IMR-90 (cell line): ENCODE results near the gene LDLRAD4. TPM values are rescaled to one million over a fixed set of nuclear protein-coding genes. Genes with fewer than 3 reads are reported as not detected.

Experiments
- ATAC-seq: fragments of 200-7000 bp; cut with Tn5 transposase; 2 replicates; pipeline ENCODE4 v1.9.1; 2020; ENCODE audit warnings: low read depth, mild to moderate bottlenecking, moderate library complexity
- BruUV-seq: library from RNA; stranded (reverse); fragments of 400-500 nt; replicated peaks from 2 replicates; lab custom pipeline; 2021; lab: Mats Ljungman, UMichigan
- CTCF ChIA-PET: fragments of 300-600 bp; formaldehyde crosslinking; extraction: SDS; loops from one replicate; lab custom pipeline; 2021; ENCODE audit warnings: antibody characterized with exemption; lab: Yijun Ruan, JAX
- POLR2A ChIA-PET: fragments of 300-600 bp; sonication (Branson Sonifier 250); formaldehyde crosslinking; loops from one replicate; lab custom pipeline; 2022; ENCODE audit warnings: antibody characterized with exemption; ENCODE audit not compliant: unreplicated experiment; lab: Charles Lee
- DNase-seq: peaks from one replicate; pipeline ENCODE4 v3.0.0; 2013
- H2AFZ ChIP-seq: replicated peaks from 2 replicates; pipeline ENCODE3; 2013; ENCODE audit warnings: low read length, mild to moderate bottlenecking; ENCODE audit not compliant: poor library complexity
- H2AK5ac ChIP-seq: 2 replicates; pipeline ENCODE4 v1.6.1; 2013; ENCODE audit warnings: low read depth, low read length, inconsistent platforms
- H2AK9ac ChIP-seq: replicated peaks from 2 replicates; pipeline ENCODE3; 2013; ENCODE audit warnings: mild to moderate bottlenecking, low read depth, low read length, moderate library complexity; ENCODE audit not compliant: poor library complexity
- H2BK120ac ChIP-seq: 2 replicates; pipeline ENCODE4 v1.6.1; 2013; ENCODE audit warnings: low read depth, low read length, inconsistent platforms
- H2BK15ac ChIP-seq: 3 replicates; pipeline ENCODE4 v1.6.1; 2013; ENCODE audit warnings: low read depth, low read length, inconsistent platforms
- H2BK20ac ChIP-seq: 2 replicates; pipeline ENCODE4 v1.6.1; 2013; ENCODE audit warnings: low read depth, mild to moderate bottlenecking, inconsistent platforms, low read length, moderate library complexity
- H2BK5ac ChIP-seq: 2 replicates; pipeline ENCODE4 v1.6.1; 2013; ENCODE audit warnings: mild to moderate bottlenecking, low read depth, low read length, inconsistent platforms; ENCODE audit not compliant: poor library complexity, severe bottlenecking
- H3K14ac ChIP-seq: replicated peaks from 2 replicates; pipeline ENCODE4 v1.6.1; 2013; ENCODE audit warnings: low read depth, low read length, inconsistent platforms
- H3K18ac ChIP-seq: 2 replicates; pipeline ENCODE4 v1.6.1; 2013; ENCODE audit warnings: low read depth, low read length, control low read depth
- H3K23ac ChIP-seq: 2 replicates; pipeline ENCODE4 v1.6.1; 2013; ENCODE audit warnings: low read depth, low read length, inconsistent platforms
- H3K27ac ChIP-seq: 2 replicates; pipeline ENCODE4 v1.5.1; 2013; ENCODE audit warnings: mild to moderate bottlenecking, control low read depth, low read length; ENCODE audit not compliant: insufficient read depth
- H3K27me3 ChIP-seq: 2 replicates; pipeline ENCODE4 v1.6.1; 2013; ENCODE audit warnings: low read length; ENCODE audit not compliant: control insufficient read depth, insufficient read depth
- H3K36me3 ChIP-seq: 2 replicates; pipeline ENCODE4 v1.6.1; 2013; ENCODE audit warnings: low read length, mixed read lengths; ENCODE audit not compliant: control insufficient read depth, insufficient read depth
- H3K4ac ChIP-seq: 2 replicates; pipeline ENCODE4 v1.6.1; 2013; ENCODE audit warnings: low read depth, low read length, inconsistent platforms
- H3K4me1 ChIP-seq: 2 replicates; pipeline ENCODE4 v1.6.1; 2013; ENCODE audit warnings: low read length, mixed read lengths; ENCODE audit not compliant: control insufficient read depth, insufficient read depth
- H3K4me2 ChIP-seq: 2 replicates; pipeline ENCODE4 v1.6.1; 2013; ENCODE audit warnings: low read depth, mild to moderate bottlenecking, control low read depth, low read length, moderate library complexity
- H3K4me3 ChIP-seq: 2 replicates; pipeline ENCODE4 v1.5.1; 2013; ENCODE audit warnings: low read depth, mild to moderate bottlenecking, control low read depth, low read length, moderate library complexity; ENCODE audit not compliant: insufficient read depth
- H3K56ac ChIP-seq: 2 replicates; pipeline ENCODE4 v1.6.1; 2013; ENCODE audit warnings: low read length, inconsistent platforms; ENCODE audit not compliant: insufficient read depth; ENCODE audit errors: extremely low read depth
- H3K79me1 ChIP-seq, 2 experiments: 2 replicates each; pipeline ENCODE4 v1.6.1; 2013; ENCODE audit warnings: low read length in 2 of 2, inconsistent platforms in 1 of 2, low read depth in 1 of 2
- H3K9ac ChIP-seq: 2 replicates; pipeline ENCODE4 v1.6.1; 2013; ENCODE audit warnings: low read depth, low read length, control low read depth
- H3K9me1 ChIP-seq: 2 replicates; pipeline ENCODE4 v1.6.1; 2013; ENCODE audit warnings: low read length, inconsistent platforms; ENCODE audit not compliant: insufficient read depth
- H3K9me3 ChIP-seq: 2 replicates; pipeline ENCODE4 v1.6.1; 2013; ENCODE audit warnings: low read length; ENCODE audit not compliant: control insufficient read depth, insufficient read depth
- H4K20me1 ChIP-seq: 2 replicates; pipeline ENCODE4 v1.6.1; 2013; ENCODE audit warnings: low read length, inconsistent platforms; ENCODE audit not compliant: insufficient read depth
- H4K5ac ChIP-seq: 2 replicates; pipeline ENCODE4 v1.6.1; 2013; ENCODE audit warnings: mild to moderate bottlenecking, low read depth, low read length, control low read depth
- H4K8ac ChIP-seq, 2 experiments: 2 replicates each; pipeline ENCODE4 v1.6.1; 2013; ENCODE audit warnings: low read depth in 2 of 2, low read length in 2 of 2, control low read depth in 1 of 2, inconsistent platforms in 1 of 2
- H4K91ac ChIP-seq: 2 replicates; pipeline ENCODE4 v1.6.1; 2013; ENCODE audit warnings: low read depth, low read length, inconsistent platforms; ENCODE audit not compliant: insufficient read depth
- CEBPB ChIP-seq: IDR thresholded peaks from 2 replicates; pipeline ENCODE4 v1.6.1; 2012; ENCODE audit warnings: low read depth, low read length, improper control_type of control experiment
- CHD1 ChIP-seq: IDR thresholded peaks from 2 replicates; pipeline ENCODE4 v1.6.1; 2012; ENCODE audit warnings: low read depth, low read length, improper control_type of control experiment
- FOS ChIP-seq: fragments of 150-350 bp; IDR thresholded peaks from 2 replicates; pipeline ENCODE4 v1.6.1; 2016; ENCODE audit warnings: low read depth, low read length
- MAFK ChIP-seq: IDR thresholded peaks from 2 replicates; pipeline ENCODE4 v1.6.1; 2012; ENCODE audit warnings: low read depth, low read length, improper control_type of control experiment
- MAZ ChIP-seq: IDR thresholded peaks from 2 replicates; pipeline ENCODE4 v1.6.1; 2012; ENCODE audit warnings: low read depth, mild to moderate bottlenecking, low read length, improper control_type of control experiment, moderate library complexity, borderline replicate concordance
- MXI1 ChIP-seq: IDR thresholded peaks from 2 replicates; pipeline ENCODE4 v1.6.1; 2012; ENCODE audit warnings: low read depth, mild to moderate bottlenecking, low read length, moderate library complexity, borderline replicate concordance
- NFE2L2 ChIP-seq: fragments of 150-350 bp; IDR thresholded peaks from 2 replicates; pipeline ENCODE4 v1.6.1; 2016; ENCODE audit warnings: low read depth, mild to moderate bottlenecking, low read length
- POLR2A ChIP-seq: IDR thresholded peaks from 2 replicates; pipeline ENCODE4 v1.6.1; 2012; ENCODE audit warnings: mild to moderate bottlenecking, low read depth, low read length
- RAD21 ChIP-seq: IDR thresholded peaks from 2 replicates; pipeline ENCODE4 v1.6.1; 2012; ENCODE audit warnings: low read length, improper control_type of control experiment
- RCOR1 ChIP-seq: IDR thresholded peaks from 2 replicates; pipeline ENCODE4 v1.6.1; 2012; ENCODE audit warnings: mild to moderate bottlenecking, low read length, improper control_type of control experiment; ENCODE audit not compliant: insufficient replicate concordance
- RFX5 ChIP-seq: IDR thresholded peaks from 2 replicates; pipeline ENCODE4 v1.8.0; 2012; ENCODE audit warnings: low read depth, mild to moderate bottlenecking, low read length, moderate library complexity
- SMC3 ChIP-seq: fragments of 150-350 bp; IDR thresholded peaks from 2 replicates; pipeline ENCODE4 v1.6.1; 2016; ENCODE audit warnings: low read depth, mild to moderate bottlenecking, antibody characterized with exemption, low read length, moderate library complexity
- WGBS, 2 experiments: methylation state at CpG; one replicate each; pipeline versions ENCODE4 v1.1.5 to v1.1.7; 2013; ENCODE audit warnings: missing lambda C conversion rate in 2 of 2; ENCODE audit not compliant: insufficient read length in 1 of 2; ENCODE audit errors: extremely low coverage in 2 of 2; 5-methylcytosine and 5-hydroxymethylcytosine counted together
- dilution Hi-C: fragments of 300-500 bp; cut with HindIII; formaldehyde crosslinking; loops from one replicate; pipeline ENCODE4 v1.14.3; 2018; ENCODE audit warnings: low sequenced_read_pairs; ENCODE audit not compliant: unreplicated experiment
- in situ Hi-C: fragments of 300-500 bp; cut with MboI; formaldehyde crosslinking; loops from 3 replicates; pipeline ENCODE4 v1.14.3; 2019; ENCODE audit warnings: low sequenced_read_pairs, inconsistent platforms, mixed read lengths
- intact Hi-C: fragments of 100-400 bp; cut with micrococcal nuclease; formaldehyde crosslinking; loops from 2 replicates; pipeline ENCODE4 v1.10.0; 2022
- polyA plus RNA-seq, 3 experiments: library from polyadenylated mRNA; depleted of rRNA; stranded (reverse); fragments of >200 nt; gene quantifications; 2 replicates each; pipeline ENCODE4 v1.2.3, GENCODE V29; 2012; ENCODE audit warnings: low replicate concordance in 1 of 3
- total RNA-seq: library from RNA; depleted of rRNA; stranded (reverse); fragments of >200 nt; gene quantifications from 2 replicates; pipeline ENCODE4 v1.2.3, GENCODE V29; 2012
- TF ChIP-seq, protein P1 (sequence below): conservative IDR thresholded peaks from 2 replicates; pipeline ENCODE4 v1.5.1; 2012; ENCODE audit warnings: mild to moderate bottlenecking, low read depth, low read length, improper control_type of control experiment
- TF ChIP-seq, protein P2 (sequence below): fragments of 150-350 bp; IDR thresholded peaks from 2 replicates; pipeline ENCODE4 v1.6.1; 2017; ENCODE audit warnings: mild to moderate bottlenecking, antibody characterized with exemption, low read length, low read depth
- TF ChIP-seq, protein P3 (sequence below): fragments of 150-350 bp; IDR thresholded peaks from 2 replicates; pipeline ENCODE4 v1.6.1; 2016; ENCODE audit warnings: low read depth, mild to moderate bottlenecking, low read length, moderate library complexity, borderline replicate concordance

The LDLRAD4 gene
- total and polyA plus RNA-seq, 2 of the 4 experiments (the other 2 are of a cell fraction) = not detected

DNA sequence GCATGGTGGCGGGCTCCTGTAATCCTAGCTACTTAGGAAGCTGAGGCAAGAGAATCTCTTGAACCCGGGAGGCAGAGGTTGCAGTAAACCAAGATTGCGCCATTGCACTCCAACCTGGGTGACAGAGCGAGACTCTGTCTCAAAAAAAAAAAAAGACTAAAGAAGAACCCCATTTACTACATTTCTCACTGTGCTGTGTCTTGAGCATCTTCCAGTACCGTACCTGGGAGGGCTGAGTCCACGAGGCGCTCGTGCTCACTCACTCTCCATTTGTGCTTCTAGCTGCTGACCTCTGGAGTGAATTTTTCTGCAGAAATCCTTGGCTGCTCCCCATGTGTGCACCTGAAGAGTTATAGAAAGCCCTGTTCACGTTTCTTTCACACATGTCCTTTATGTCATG lies 204.8 kb downstream of the LDLRAD4 start:
- Histone ChIP-seq H2AK5ac (no peak overlapping the region), H3K27ac (no peak overlapping the region), H3K4me1 (no peaks in the 10 kb centered on the region), H2BK120ac (no peak overlapping the region), H4K8ac (no peak overlapping the region), H3K27me3 (no peaks in the 10 kb centered on the region), H3K9me1 (no peaks in the 10 kb centered on the region), H3K14ac (no peak overlapping the region), H3K4me3 (no peak overlapping the region), H3K36me3 (no peaks in the 10 kb centered on the region), H3K23ac (no peak overlapping the region), H3K9me3 (no peaks in the 10 kb centered on the region), H2AK9ac (no peak overlapping the region), H2BK20ac (no peak overlapping the region), H3K4me2 (no peak overlapping the region), H4K20me1 (no peaks in the 10 kb centered on the region), H3K56ac (no peak overlapping the region), H2BK15ac (no peak overlapping the region), H3K4ac (no peak overlapping the region), H2BK5ac (no peak overlapping the region), H2AFZ (no peak overlapping the region), H4K5ac (no peak overlapping the region), H3K79me1 (no peaks in the 10 kb centered on the region), H3K9ac (no peak overlapping the region), H3K18ac (no peak overlapping the region), H4K91ac (no peak overlapping the region)
- intact Hi-C loops = no loop called here
- TF ChIP-seq, protein P1, sequence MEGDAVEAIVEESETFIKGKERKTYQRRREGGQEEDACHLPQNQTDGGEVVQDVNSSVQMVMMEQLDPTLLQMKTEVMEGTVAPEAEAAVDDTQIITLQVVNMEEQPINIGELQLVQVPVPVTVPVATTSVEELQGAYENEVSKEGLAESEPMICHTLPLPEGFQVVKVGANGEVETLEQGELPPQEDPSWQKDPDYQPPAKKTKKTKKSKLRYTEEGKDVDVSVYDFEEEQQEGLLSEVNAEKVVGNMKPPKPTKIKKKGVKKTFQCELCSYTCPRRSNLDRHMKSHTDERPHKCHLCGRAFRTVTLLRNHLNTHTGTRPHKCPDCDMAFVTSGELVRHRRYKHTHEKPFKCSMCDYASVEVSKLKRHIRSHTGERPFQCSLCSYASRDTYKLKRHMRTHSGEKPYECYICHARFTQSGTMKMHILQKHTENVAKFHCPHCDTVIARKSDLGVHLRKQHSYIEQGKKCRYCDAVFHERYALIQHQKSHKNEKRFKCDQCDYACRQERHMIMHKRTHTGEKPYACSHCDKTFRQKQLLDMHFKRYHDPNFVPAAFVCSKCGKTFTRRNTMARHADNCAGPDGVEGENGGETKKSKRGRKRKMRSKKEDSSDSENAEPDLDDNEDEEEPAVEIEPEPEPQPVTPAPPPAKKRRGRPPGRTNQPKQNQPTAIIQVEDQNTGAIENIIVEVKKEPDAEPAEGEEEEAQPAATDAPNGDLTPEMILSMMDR = no peak
- TF ChIP-seq SMC3 (no peak), RAD21 (no peak), CEBPB (no peak), MXI1 (no peak), MAFK (no peak), CHD1 (no peak), POLR2A (no peak), MAZ (no peak), NFE2L2 (no peak), RCOR1 (no peak), FOS (no peak), RFX5 (no peak)
- TF ChIP-seq, protein P2, sequence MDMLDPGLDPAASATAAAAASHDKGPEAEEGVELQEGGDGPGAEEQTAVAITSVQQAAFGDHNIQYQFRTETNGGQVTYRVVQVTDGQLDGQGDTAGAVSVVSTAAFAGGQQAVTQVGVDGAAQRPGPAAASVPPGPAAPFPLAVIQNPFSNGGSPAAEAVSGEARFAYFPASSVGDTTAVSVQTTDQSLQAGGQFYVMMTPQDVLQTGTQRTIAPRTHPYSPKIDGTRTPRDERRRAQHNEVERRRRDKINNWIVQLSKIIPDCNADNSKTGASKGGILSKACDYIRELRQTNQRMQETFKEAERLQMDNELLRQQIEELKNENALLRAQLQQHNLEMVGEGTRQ = no peak
- TF ChIP-seq, protein P3, sequence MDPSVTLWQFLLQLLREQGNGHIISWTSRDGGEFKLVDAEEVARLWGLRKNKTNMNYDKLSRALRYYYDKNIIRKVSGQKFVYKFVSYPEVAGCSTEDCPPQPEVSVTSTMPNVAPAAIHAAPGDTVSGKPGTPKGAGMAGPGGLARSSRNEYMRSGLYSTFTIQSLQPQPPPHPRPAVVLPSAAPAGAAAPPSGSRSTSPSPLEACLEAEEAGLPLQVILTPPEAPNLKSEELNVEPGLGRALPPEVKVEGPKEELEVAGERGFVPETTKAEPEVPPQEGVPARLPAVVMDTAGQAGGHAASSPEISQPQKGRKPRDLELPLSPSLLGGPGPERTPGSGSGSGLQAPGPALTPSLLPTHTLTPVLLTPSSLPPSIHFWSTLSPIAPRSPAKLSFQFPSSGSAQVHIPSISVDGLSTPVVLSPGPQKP = no peak
- POLR2A ChIA-PET = no interaction called here
- dilution Hi-C loops = no loop called here
- DNase-seq (no peak), ATAC-seq (no peak)
- 75% methylated on average over 6 of the region's 9 CpGs; no CpG with 5 or more reads in 1 of the 2 experiments for WGBS, 2 experiments
- CTCF ChIA-PET = no interaction called here
- BruUV-seq = no TSS peak
- in situ Hi-C loops = no loop called here
